Epithelial cell of esophagus (primary cell): ENCODE results near the gene LAPTM5.
A peak's percentile ranks its signal among the peaks of the same experiment; 100 is the strongest.

ENCODE experiments used
- DNase-seq: peaks from one replicate; pipeline ENCODE4 v3.0.0; 2010; ENCODE audit warnings: low read depth
- H3K4me3 ChIP-seq: 2 replicates; pipeline ENCODE4 v1.5.1; 2011; ENCODE audit warnings: mild to moderate bottlenecking, low read length, control low read depth
- CTCF ChIP-seq: IDR thresholded peaks from 2 replicates; pipeline ENCODE4 v1.5.1; 2011; ENCODE audit warnings: low read depth, mild to moderate bottlenecking, low read length, control low read depth, inconsistent platforms; ENCODE audit not compliant: insufficient read depth; ENCODE audit errors: missing control alignments

Gene LAPTM5

DNA sequence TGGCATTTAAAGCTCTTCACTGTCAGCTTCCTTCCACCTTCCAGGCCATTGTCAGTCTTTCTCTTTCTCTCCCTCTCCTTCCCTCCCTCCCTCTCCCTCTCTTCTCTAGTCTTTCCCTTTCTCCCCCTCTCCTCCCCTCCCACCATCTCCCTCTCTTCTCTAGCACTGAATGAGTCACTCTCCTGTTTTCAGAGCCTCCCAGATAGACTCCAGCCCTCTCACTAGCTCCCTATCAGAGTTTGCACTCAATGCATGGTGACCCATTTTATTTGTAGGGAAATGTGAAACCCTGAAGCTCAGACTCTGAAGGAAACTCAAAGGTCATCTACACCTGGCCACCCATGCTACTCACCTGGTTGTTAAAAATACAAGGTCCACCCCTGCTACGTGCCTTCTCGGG, 29.8 kb downstream of the LAPTM5 start:
- DNase-seq = peak; percentile 19
- H3K4me3 ChIP-seq = no peak overlapping the region
- no peak for TF ChIP-seq CTCF

DNA sequence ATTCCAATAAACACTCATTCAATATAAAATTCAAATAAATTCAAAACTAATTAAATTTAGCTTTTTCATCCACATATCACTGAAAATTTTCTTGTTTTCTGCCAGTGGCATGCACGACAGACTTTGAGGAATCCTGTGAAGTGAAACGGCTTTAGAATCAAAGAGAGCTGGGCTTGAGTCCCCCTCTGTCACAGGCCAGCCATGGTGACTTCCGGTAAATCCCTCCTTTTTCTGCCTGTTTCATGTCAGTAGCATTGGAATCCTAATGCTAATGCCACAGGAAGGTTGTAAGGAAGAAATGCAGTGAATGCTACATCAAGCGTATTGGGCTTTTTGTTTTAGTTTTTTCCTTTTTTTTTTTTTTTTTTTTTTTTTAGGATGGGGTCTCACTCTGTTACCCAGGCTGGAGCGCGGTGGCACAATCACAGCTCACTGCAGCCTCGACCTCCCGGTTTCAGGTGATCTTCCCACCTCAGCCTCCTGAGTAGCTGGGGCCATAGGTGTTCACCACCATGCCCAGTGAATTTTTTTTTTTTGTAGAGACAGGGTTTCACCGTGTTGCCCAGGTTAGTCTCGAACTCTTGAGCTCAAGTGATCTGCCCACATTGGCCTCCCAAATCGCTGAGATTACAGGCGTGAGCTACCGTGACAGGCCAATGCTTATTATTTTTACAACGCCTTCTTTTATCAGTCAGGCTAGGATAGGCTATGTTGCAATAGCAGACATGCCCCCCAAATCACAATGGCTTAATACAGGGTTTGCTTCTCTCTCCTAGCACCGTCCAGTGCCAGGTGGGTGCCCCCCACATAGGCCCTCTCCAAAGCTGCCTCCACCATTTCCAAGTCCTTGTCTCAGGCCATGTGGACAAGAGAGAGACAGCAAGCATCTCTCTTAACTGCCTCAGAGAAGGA, 30.5 kb downstream of the LAPTM5 start:
- no peak for DNase-seq
- no peak overlapping the region for H3K4me3 ChIP-seq
- no peak for TF ChIP-seq CTCF

DNA sequence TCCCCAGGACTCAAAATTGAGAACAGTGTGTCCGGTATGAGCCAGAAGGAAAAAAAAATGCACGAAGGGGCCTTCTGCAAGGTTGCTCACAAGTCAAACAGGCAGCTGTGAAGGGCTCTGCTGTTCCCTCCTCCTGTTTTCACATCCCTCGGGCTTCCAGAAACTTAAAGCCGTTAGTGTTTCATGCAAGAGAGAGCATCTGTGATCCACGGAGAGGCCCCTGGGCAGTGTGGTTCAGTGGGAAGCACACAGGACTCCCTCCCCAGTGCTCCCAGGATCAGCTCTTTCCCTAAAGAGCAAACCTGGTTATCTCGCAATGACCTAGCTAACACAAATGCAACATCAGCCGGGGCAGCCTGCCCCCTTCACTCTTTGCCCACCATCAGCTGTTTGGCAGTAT, 31.3 kb downstream of the LAPTM5 start:
- H3K4me3 ChIP-seq = no peak overlapping the region
- no peak for TF ChIP-seq CTCF
- no peak for DNase-seq

GRCh38 chr1:30725450-30726095, 32.0 kb downstream of the LAPTM5 start:
- no peak overlapping the region for H3K4me3 ChIP-seq
- TF ChIP-seq CTCF = no peak
- DNase-seq = no peak

- no peak overlapping the region for H3K4me3 ChIP-seq
- no peak for TF ChIP-seq CTCF
- DNase-seq = no peak
Measured at GRCh38 chr1:30724655-30725421, 32.7 kb downstream of the LAPTM5 start.

- TF ChIP-seq CTCF = no peak
- no peak overlapping the region for H3K4me3 ChIP-seq
- no peak for DNase-seq
Measured at GRCh38 chr1:30724175-30724574, 33.4 kb downstream of the LAPTM5 start.
